H9 (cell line): ENCODE measurements around the gene KCNJ11. TPM values are rescaled to one million over a fixed set of nuclear protein-coding genes. Genes with fewer than 3 reads are reported as not detected.

Source experiments
- DNase-seq: peaks from one replicate; pipeline ENCODE4 v3.0.0-alpha.2; 2017
- H2AFZ ChIP-seq: one replicate; pipeline ENCODE4 v1.6.1; 2013; ENCODE audit warnings: mild to moderate bottlenecking, low read length, control low read depth, moderate library complexity
- H2AK5ac ChIP-seq: 2 replicates; pipeline ENCODE4 v1.6.1; 2013; ENCODE audit warnings: low read length, control low read depth, mixed read lengths; ENCODE audit not compliant: insufficient read length
- H2BK120ac ChIP-seq: one replicate; pipeline ENCODE4 v1.6.1; 2013; ENCODE audit warnings: low read depth, mild to moderate bottlenecking, low read length, control low read depth, inconsistent platforms; ENCODE audit not compliant: poor library complexity, severe bottlenecking
- H2BK12ac ChIP-seq: 2 replicates; pipeline ENCODE4 v1.6.1; 2013; ENCODE audit warnings: low read length, control low read depth, mixed read lengths, low read depth; ENCODE audit not compliant: insufficient read length
- H2BK15ac ChIP-seq: 2 replicates; pipeline ENCODE4 v1.6.1; 2013; ENCODE audit warnings: low read depth, low read length, control low read depth
- H2BK20ac ChIP-seq: one replicate; pipeline ENCODE4 v1.6.1; 2013; ENCODE audit warnings: low read depth, mild to moderate bottlenecking, low read length, control low read depth, inconsistent platforms; ENCODE audit not compliant: poor library complexity, severe bottlenecking
- H2BK5ac ChIP-seq: 2 replicates; pipeline ENCODE4 v1.6.1; 2013; ENCODE audit warnings: low read length, control low read depth, mixed read lengths; ENCODE audit not compliant: insufficient read length
- H3K14ac ChIP-seq: 2 replicates; pipeline ENCODE4 v1.6.1; 2013; ENCODE audit warnings: low read length, control low read depth; ENCODE audit not compliant: insufficient read depth
- H3K18ac ChIP-seq: 2 replicates; pipeline ENCODE4 v1.6.1; 2013; ENCODE audit warnings: low read depth, mild to moderate bottlenecking, mixed read lengths, low read length, control low read depth; ENCODE audit not compliant: insufficient read length
- H3K23ac ChIP-seq: 2 replicates; pipeline ENCODE4 v1.6.1; 2013; ENCODE audit warnings: low read length, control low read depth, mixed read lengths, low read depth; ENCODE audit not compliant: insufficient read length
- H3K23me2 ChIP-seq: 2 replicates; pipeline ENCODE4 v1.6.1; 2013; ENCODE audit warnings: low read depth, mild to moderate bottlenecking, mixed read lengths, low read length, control low read depth; ENCODE audit not compliant: insufficient read length, poor library complexity, severe bottlenecking
- H3K27ac ChIP-seq: 2 replicates; pipeline ENCODE4 v1.5.1; 2013; ENCODE audit warnings: low read length, control low read depth, mixed read lengths, low read depth; ENCODE audit not compliant: insufficient read length
- H3K27me3 ChIP-seq: 2 replicates; pipeline ENCODE4 v1.6.1; 2013; ENCODE audit warnings: low read length, control low read depth, inconsistent platforms; ENCODE audit not compliant: insufficient read depth
- H3K4ac ChIP-seq: 2 replicates; pipeline ENCODE4 v1.6.1; 2013; ENCODE audit warnings: low read depth, mild to moderate bottlenecking, control low read depth, inconsistent platforms, low read length, moderate library complexity
- H3K4me1 ChIP-seq: 2 replicates; pipeline ENCODE4 v1.6.1; 2013; ENCODE audit warnings: low read length, control low read depth, inconsistent platforms; ENCODE audit not compliant: insufficient read depth
- H3K4me2 ChIP-seq: 2 replicates; pipeline ENCODE4 v1.6.1; 2013; ENCODE audit warnings: low read length, control low read depth, mixed read lengths; ENCODE audit not compliant: insufficient read length, insufficient read depth
- H3K56ac ChIP-seq: 2 replicates; pipeline ENCODE4 v1.6.1; 2013; ENCODE audit warnings: low read depth, mild to moderate bottlenecking, mixed read lengths, low read length, control low read depth; ENCODE audit not compliant: insufficient read length
- H3K79me1 ChIP-seq: 2 replicates; pipeline ENCODE4 v1.6.1; 2013; ENCODE audit warnings: low read depth, mild to moderate bottlenecking, moderate library complexity, low read length, control low read depth, inconsistent platforms; ENCODE audit not compliant: insufficient read depth, poor library complexity, severe bottlenecking
- H3K79me2 ChIP-seq: 2 replicates; pipeline ENCODE4 v1.6.1; 2013; ENCODE audit warnings: low read length, control low read depth, inconsistent platforms; ENCODE audit not compliant: insufficient read depth
- H3K9ac ChIP-seq: 2 replicates; pipeline ENCODE4 v1.6.1; 2013; ENCODE audit warnings: low read length, control low read depth, mixed read lengths; ENCODE audit not compliant: insufficient read length; ENCODE audit errors: extremely low read depth
- H3K9me3 ChIP-seq: one replicate; pipeline ENCODE4 v1.6.1; 2013; ENCODE audit warnings: low read depth, low read length, inconsistent platforms; ENCODE audit not compliant: control insufficient read depth
- H3T11ph ChIP-seq: one replicate; pipeline ENCODE4 v1.6.1; 2013; ENCODE audit warnings: mild to moderate bottlenecking, low read length, control low read depth, inconsistent platforms
- H4K20me1 ChIP-seq: one replicate; pipeline ENCODE4 v1.6.1; 2013; ENCODE audit not compliant: control insufficient read depth, insufficient read length, insufficient read depth
- H4K5ac ChIP-seq: 2 replicates; pipeline ENCODE4 v1.6.1; 2013; ENCODE audit warnings: low read depth, mild to moderate bottlenecking, mixed read lengths, low read length, control low read depth; ENCODE audit not compliant: insufficient read length
- H4K8ac ChIP-seq: replicated peaks from 2 replicates; pipeline ENCODE4 v1.6.1; 2013; ENCODE audit warnings: low read length, control low read depth, mixed read lengths, low read depth; ENCODE audit not compliant: insufficient read length
- H4K91ac ChIP-seq: 2 replicates; pipeline ENCODE4 v1.6.1; 2013; ENCODE audit warnings: low read depth, mild to moderate bottlenecking, moderate library complexity, mixed read lengths, low read length, control low read depth; ENCODE audit not compliant: insufficient read length
- H3K27ac Mint-ChIP-seq, 3 experiments: 2 replicates in 2 of 3; 3 replicates in 1 of 3; pipeline ENCODE4 v1.8.0; 2020 to 2021; ENCODE audit warnings: mixed read lengths in 3 of 3, mild to moderate bottlenecking in 1 of 3, moderate library complexity in 1 of 3
- H3K27me3 Mint-ChIP-seq: 2 replicates; pipeline ENCODE4 v1.8.0; 2021; ENCODE audit warnings: low read depth, mild to moderate bottlenecking, moderate library complexity, mixed read lengths
- H3K36me3 Mint-ChIP-seq, 3 experiments: 2 replicates in 2 of 3; 3 replicates in 1 of 3; pipeline ENCODE4 v1.8.0; 2020 to 2021; ENCODE audit warnings: low read depth in 3 of 3, mixed read lengths in 3 of 3; ENCODE audit not compliant: insufficient read depth in 1 of 3
- H3K4me1 Mint-ChIP-seq, 2 experiments: 2 replicates each; pipeline ENCODE4 v1.8.0; 2020; ENCODE audit warnings: mixed read lengths in 2 of 2
- H3K4me3 Mint-ChIP-seq, 2 experiments: 2 replicates in 1 of 2; 3 replicates in 1 of 2; pipeline ENCODE4 v1.8.0; 2020 to 2021; ENCODE audit warnings: mild to moderate bottlenecking in 2 of 2, mixed read lengths in 2 of 2, moderate library complexity in 1 of 2
- H3K9me3 Mint-ChIP-seq, 2 experiments: 2 replicates in 1 of 2; 3 replicates in 1 of 2; pipeline ENCODE4 v1.8.0; 2020; ENCODE audit warnings: mild to moderate bottlenecking in 2 of 2, mixed read lengths in 2 of 2, moderate library complexity in 1 of 2
- CTCF ChIP-seq: fragments of 200-600 bp; sonication (generic); conservative IDR thresholded peaks from 3 replicates; pipeline ENCODE4 v1.8.0; 2021; ENCODE audit warnings: antibody characterized with exemption, mild to moderate bottlenecking
- WGBS: extraction: QIAGEN DNeasy Blood & Tissue Kit; methylation state at CpG from one replicate; pipeline ENCODE4 v1.1.7; 2013; ENCODE audit warnings: missing lambda C conversion rate, low lambda C conversion rate, mixed read lengths; ENCODE audit not compliant: insufficient read length; ENCODE audit errors: extremely low coverage; 5-methylcytosine and 5-hydroxymethylcytosine counted together
- total RNA-seq: library from RNA; stranded (reverse); gene quantifications from 2 replicates; pipeline ENCODE4 v1.2.1, GENCODE V29; 2021

The KCNJ11 gene
- total RNA-seq, 1 experiment from 2014 or later = 2.3 TPM

GRCh38 chr11:17418444-17419081 is 30.1 kb upstream of the KCNJ11 start:
- H4K5ac ChIP-seq = no peak overlapping the region

More at GRCh38 chr11:17418444-17419081, 30.1 kb upstream of the KCNJ11 start:
- Histone ChIP-seq H3T11ph (no peak overlapping the region), H3K9me3 (no peaks in the 10 kb centered on the region), H2BK15ac (no peak overlapping the region), H3K9ac (no peak overlapping the region), H2BK20ac (no peak overlapping the region), H3K14ac (no peak overlapping the region), H4K91ac (no peak overlapping the region), H2AK5ac (no peak overlapping the region), H4K8ac (no peak overlapping the region), H3K27ac (no peak overlapping the region), H3K18ac (no peak overlapping the region), H3K56ac (no peak overlapping the region), H2AFZ (no peak overlapping the region), H3K23ac (no peak overlapping the region), H2BK120ac (no peak overlapping the region), H3K27me3 (no peaks in the 10 kb centered on the region), H3K4me1 (no peaks in the 10 kb centered on the region; the same call in 1 of the 2 replicates), H3K4ac (no peak overlapping the region), H3K4me2 (no peak overlapping the region), H2BK12ac (no peak overlapping the region), H2BK5ac (no peak overlapping the region), H3K79me1 (no peaks in the 10 kb centered on the region), H3K23me2 (no peaks in the 10 kb centered on the region), H4K20me1 (no peaks in the 10 kb centered on the region), H3K79me2 (no peaks in the 10 kb centered on the region)
- peak overlapping the region in 1 of 3 experiments; percentile 31; a peak in 1 of 7 replicates for H3K27ac Mint-ChIP-seq
- no peak overlapping the region for H3K4me3 Mint-ChIP-seq
- no CpG with 5 or more reads among the region's 2 CpGs for WGBS
- H3K27me3 Mint-ChIP-seq = peaks cover 59% of the 10 kb centered on the region
- no peaks in the 10 kb centered on the region; a peak in 1 of 5 replicates for H3K9me3 Mint-ChIP-seq
- no peak for TF ChIP-seq CTCF
- peaks cover 18 to 25% of the 10 kb centered on the region in 2 experiments for H3K4me1 Mint-ChIP-seq
- no peak for DNase-seq
- H3K36me3 Mint-ChIP-seq = no peaks in the 10 kb centered on the region
